OCI-LY3 (cell line): Measurements from ENCODE around the gene CYP24A1.

Experiments
- H2AFZ ChIP-seq: fragments of 200-600, 300-600 bp; shearing (Covaris generic); 2 replicates; pipeline ENCODE4 v1.6.0; 2014; ENCODE audit warnings: antibody characterized with exemption, low read depth, low read length
- H3K27ac ChIP-seq: fragments of 200-600, 300-600 bp; sonication (generic); 2 replicates; pipeline ENCODE4 v1.5.1; 2014; ENCODE audit warnings: mild to moderate bottlenecking, low read length, moderate library complexity, mixed read lengths
- H3K27me3 ChIP-seq: fragments of 200-600, 300-600 bp; sonication (generic); 2 replicates; pipeline ENCODE4 v1.6.1; 2014; ENCODE audit warnings: low read depth, low read length, mixed read lengths
- H3K36me3 ChIP-seq: fragments of 200-600, 300-600 bp; sonication (generic); replicated peaks from 2 replicates; pipeline ENCODE3; 2014; ENCODE audit warnings: low read depth, low read length, mixed read lengths
- H3K4me1 ChIP-seq: fragments of 300-600, 200-600 bp; sonication (generic); 2 replicates; pipeline ENCODE4 v1.6.1; 2014; ENCODE audit warnings: low read length, mixed read lengths
- H3K4me2 ChIP-seq: fragments of 200-600, 300-600 bp; sonication (generic); 2 replicates; pipeline ENCODE4 v1.6.1; 2014; ENCODE audit warnings: low read length, mixed read lengths
- H3K4me3 ChIP-seq: fragments of 300-600, 200-600 bp; sonication (generic); 2 replicates; pipeline ENCODE4 v1.5.1; 2014; ENCODE audit warnings: antibody characterized with exemption, mild to moderate bottlenecking, low read length, moderate library complexity
- H3K79me2 ChIP-seq: fragments of 300-600, 200-600 bp; shearing (Covaris generic); 2 replicates; pipeline ENCODE4 v1.6.1; 2014; ENCODE audit warnings: mild to moderate bottlenecking, low read length, mixed read lengths
- H3K9ac ChIP-seq: fragments of 300-600, 200-600 bp; shearing (Covaris generic); 2 replicates; pipeline ENCODE4 v1.6.0; 2014; ENCODE audit warnings: mild to moderate bottlenecking, low read length, moderate library complexity
- H3K9me3 ChIP-seq: fragments of 200-600, 300-600 bp; shearing (Covaris generic); 2 replicates; pipeline ENCODE4 v1.6.1; 2014; ENCODE audit warnings: low read length, mixed read lengths; ENCODE audit not compliant: insufficient read depth
- H4K20me1 ChIP-seq: fragments of 200-600, 300-600 bp; sonication (generic); 2 replicates; pipeline ENCODE4 v1.6.1; 2016; ENCODE audit warnings: low read length, mixed read lengths; ENCODE audit not compliant: insufficient read depth
- CTCF ChIP-seq: fragments of 200-600, 300-600 bp; sonication (generic); IDR thresholded peaks from 2 replicates; pipeline ENCODE4 v1.5.1; 2014; ENCODE audit warnings: antibody characterized with exemption, low read length, low read depth
- EZH2phosphoT487 ChIP-seq: fragments of 200-600 bp; shearing (Covaris generic); IDR thresholded peaks from 2 replicates; pipeline ENCODE4 v1.6.1; 2018; ENCODE audit warnings: antibody characterized with exemption, mixed run types, low read depth

CYP24A1 gene

GRCh38 chr20:54110041-54110440 is 63.7 kb downstream of the CYP24A1 start:
- H3K4me2 ChIP-seq, result no peak overlapping the region
- no peaks in the 10 kb centered on the region for H3K36me3 ChIP-seq
- H3K27me3 ChIP-seq, result no peaks in the 10 kb centered on the region
- no peaks in the 10 kb centered on the region for H4K20me1 ChIP-seq
- H3K79me2 ChIP-seq, result no peaks in the 10 kb centered on the region
- H2AFZ ChIP-seq, result no peak overlapping the region
- H3K4me1 ChIP-seq, result peaks cover 9% of the 10 kb centered on the region
- peaks cover 3% of the 10 kb centered on the region; the same call in 1 of the 2 replicates for H3K9me3 ChIP-seq
- no peak overlapping the region for H3K4me3 ChIP-seq
- no peak overlapping the region for H3K9ac ChIP-seq
- H3K27ac ChIP-seq, result no peak overlapping the region
- TF ChIP-seq EZH2phosphoT487, result no peak
- no peak for TF ChIP-seq CTCF

- no peak overlapping the region for H3K9ac ChIP-seq
- TF ChIP-seq CTCF (no peak), EZH2phosphoT487 (no peak)
- H2AFZ ChIP-seq, result no peak overlapping the region
- no peak overlapping the region for H3K4me3 ChIP-seq
- no peaks in the 10 kb centered on the region for H3K27me3 ChIP-seq
- no peak overlapping the region for H3K4me2 ChIP-seq
- H3K9me3 ChIP-seq, result peaks cover 3% of the 10 kb centered on the region; the same call in 1 of the 2 replicates
- H3K36me3 ChIP-seq, result no peaks in the 10 kb centered on the region
- peaks cover 9% of the 10 kb centered on the region for H3K4me1 ChIP-seq
- H3K79me2 ChIP-seq, result no peaks in the 10 kb centered on the region
- no peaks in the 10 kb centered on the region for H4K20me1 ChIP-seq
- H3K27ac ChIP-seq, result no peak overlapping the region
These were observed 65.0 kb downstream of the CYP24A1 start for GRCh38 chr20:54108817-54109216.

GRCh38 chr20:54108326-54108642 is 65.5 kb downstream of the CYP24A1 start:
- peaks cover 3% of the 10 kb centered on the region; the same call in 1 of the 2 replicates for H3K9me3 ChIP-seq
- H3K9ac ChIP-seq, result no peak overlapping the region
- TF ChIP-seq EZH2phosphoT487 (no peak), CTCF (no peak)
- H3K27me3 ChIP-seq, result no peaks in the 10 kb centered on the region
- H4K20me1 ChIP-seq, result no peaks in the 10 kb centered on the region
- no peaks in the 10 kb centered on the region for H3K79me2 ChIP-seq
- H3K4me2 ChIP-seq, result no peak overlapping the region
- H2AFZ ChIP-seq, result no peak overlapping the region
- H3K4me1 ChIP-seq, result peaks cover 13% of the 10 kb centered on the region
- no peak overlapping the region for H3K4me3 ChIP-seq
- H3K36me3 ChIP-seq, result no peaks in the 10 kb centered on the region
- H3K27ac ChIP-seq, result no peak overlapping the region

- Histone ChIP-seq H3K9me3 (peaks cover 3% of the 10 kb centered on the region; the same call in 1 of the 2 replicates), H3K9ac (no peak overlapping the region), H3K4me1 (peaks cover 15% of the 10 kb centered on the region), H4K20me1 (no peaks in the 10 kb centered on the region), H3K27ac (no peak overlapping the region), H3K27me3 (no peaks in the 10 kb centered on the region), H2AFZ (no peak overlapping the region), H3K79me2 (no peaks in the 10 kb centered on the region), H3K36me3 (no peaks in the 10 kb centered on the region), H3K4me3 (no peak overlapping the region), H3K4me2 (no peak overlapping the region)
- TF ChIP-seq CTCF (no peak), EZH2phosphoT487 (no peak)
These were observed 66.0 kb downstream of the CYP24A1 start for GRCh38 chr20:54107600-54108325.
